NCI-H128 (cell line): ENCODE results near the gene ZFYVE28.
"Not testable (repeated sequence)": the region's sequence is repeated elsewhere in the genome, so short reads cannot be mapped to it uniquely, and the experiment has no call there.

Experiments used
- DNase-seq: peaks from one replicate; lab custom pipeline; 2025; ENCODE audit not compliant: unreplicated experiment; lab: John Stamatoyannopoulos, UW

Gene ZFYVE28

DNA sequence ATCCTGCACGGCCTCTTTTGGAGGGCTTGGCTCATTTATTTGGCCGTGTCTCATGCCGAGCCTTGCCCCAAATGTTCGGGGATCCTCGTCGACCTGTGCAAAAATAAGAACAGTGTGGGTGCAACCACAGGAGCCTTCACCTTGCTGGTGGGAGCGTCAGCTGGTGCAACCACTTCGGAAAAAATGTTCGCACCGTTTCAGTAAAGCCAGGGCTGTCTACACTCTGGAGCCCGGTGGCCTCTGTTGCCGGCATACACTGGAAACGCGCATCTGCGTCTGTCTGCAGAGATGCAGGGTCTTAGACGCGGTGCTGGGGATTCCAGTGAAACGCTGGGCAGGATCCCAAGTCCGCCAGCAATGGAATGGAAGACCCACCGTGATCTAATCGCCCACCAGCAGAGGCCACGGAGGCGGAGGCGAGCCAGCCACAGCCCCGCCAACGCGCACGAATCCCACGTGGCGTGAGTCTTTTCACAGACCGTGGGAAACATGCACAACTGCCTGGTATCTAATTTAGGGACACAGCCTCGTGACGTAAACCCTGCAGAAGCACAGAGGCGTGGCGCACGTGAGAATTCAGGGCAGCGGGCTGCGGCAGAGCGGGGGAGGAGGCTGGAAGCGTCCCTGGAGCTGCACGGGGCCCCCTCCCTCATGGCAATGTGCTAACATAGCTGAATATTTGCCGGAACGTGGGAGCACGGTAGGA lies 142.7 kb downstream of the ZFYVE28 start:
- DNase-seq, result no peak

DNA sequence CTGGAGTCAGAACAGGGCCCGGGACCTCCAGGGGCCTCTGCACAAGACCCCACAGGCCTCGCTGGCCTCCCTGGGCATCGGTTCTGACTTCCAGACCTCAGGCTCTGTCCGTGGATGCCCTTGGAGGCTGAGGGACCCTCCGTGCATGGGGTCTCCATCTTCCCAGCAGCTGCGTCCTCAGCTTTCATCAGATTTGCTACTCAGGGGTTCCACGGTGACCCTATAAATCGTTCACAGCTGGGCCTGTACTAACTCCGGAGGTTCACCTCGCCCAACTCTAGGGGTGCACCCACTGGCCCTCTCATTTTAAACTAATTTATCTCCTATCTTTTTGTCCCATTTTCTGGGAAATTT lies 143.4 kb downstream of the ZFYVE28 start:
- DNase-seq, result not testable (repeated sequence)

DNA sequence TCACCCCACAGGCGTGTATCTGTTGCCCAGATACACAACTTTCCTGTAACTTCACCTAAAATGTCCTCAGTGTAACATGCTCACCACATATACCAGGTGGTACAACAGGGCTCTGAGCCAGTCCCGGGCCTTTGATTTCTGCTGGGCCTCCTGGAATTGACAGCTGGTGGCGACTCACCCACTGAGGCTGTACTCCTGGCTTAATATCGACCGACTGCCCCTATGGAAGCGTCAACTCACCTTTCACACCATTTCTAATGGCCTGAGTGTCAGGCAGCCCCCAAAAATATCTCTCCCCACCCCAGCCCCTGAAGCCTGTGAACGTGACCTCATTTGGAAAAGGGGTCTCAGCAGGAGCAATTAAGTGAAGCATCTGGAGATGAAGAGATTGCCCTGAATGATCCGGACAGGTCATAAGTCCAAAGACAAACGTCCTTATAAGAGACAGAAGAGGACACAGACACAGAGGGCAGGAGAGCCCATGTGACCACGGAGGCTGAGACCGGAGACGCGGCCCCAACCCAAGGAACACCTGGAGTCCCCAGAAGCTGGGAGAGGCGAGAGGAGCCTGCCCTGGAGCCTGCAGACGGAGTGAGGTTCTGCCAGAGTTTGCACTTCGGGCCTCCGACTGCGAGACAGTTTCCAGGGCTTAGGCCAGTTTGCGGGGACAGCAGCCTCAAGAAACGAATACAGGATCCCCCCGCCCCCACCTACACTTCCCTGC lies 144.0 kb downstream of the ZFYVE28 start:
- DNase-seq, result no peak

DNA sequence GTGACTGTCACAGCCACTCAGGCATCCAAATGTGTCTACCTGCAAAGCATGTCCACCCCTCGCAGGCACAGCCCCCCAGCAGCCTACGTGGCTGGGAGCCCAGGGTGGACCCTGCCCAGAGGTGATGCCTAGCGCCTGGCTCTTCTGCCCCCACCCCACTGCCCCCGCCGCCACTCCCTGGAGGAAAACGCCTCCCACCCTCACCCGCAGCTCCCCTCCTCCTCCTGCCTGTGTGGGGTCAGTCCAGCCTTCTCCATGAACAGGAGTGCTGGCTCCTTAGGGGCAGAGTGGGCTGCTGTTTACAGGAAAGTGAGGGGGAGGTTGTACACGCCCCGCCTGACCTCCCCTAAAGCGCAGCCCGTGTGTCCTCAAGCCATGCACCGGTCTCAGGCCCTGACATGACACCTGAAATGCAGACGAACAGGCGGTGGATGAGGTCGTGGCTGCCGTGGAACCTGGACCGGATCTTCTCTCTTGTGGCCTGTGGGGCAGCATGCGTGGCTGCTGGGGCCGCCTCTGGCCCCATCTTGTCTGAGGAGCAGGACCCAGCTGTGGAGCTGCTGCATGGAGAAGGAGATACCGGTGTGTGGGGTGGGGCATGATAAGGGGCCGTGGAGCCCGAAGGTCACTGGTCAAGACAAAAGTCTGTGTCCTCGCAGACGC lies 144.7 kb downstream of the ZFYVE28 start:
- no peak for DNase-seq

DNA sequence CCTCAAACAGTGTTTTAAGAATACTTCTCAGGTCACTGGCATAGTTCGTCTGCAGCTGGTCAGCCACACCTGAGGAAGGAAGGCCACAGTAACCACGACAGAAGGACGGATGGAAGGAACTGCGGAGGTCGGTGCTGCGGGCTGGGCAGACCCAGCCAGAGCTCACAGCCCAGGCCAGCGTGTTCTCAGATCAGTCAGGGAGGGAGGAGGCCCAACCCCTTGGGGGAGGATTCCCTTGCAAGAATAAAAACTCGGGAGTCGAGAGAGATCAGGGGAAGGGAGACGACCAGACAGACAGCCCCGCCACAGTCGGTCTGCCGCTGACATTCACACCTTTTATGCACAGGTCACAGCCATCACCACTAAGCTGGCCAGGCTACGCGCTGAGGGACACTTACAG lies 145.2 kb downstream of the ZFYVE28 start:
- no peak for DNase-seq

DNA sequence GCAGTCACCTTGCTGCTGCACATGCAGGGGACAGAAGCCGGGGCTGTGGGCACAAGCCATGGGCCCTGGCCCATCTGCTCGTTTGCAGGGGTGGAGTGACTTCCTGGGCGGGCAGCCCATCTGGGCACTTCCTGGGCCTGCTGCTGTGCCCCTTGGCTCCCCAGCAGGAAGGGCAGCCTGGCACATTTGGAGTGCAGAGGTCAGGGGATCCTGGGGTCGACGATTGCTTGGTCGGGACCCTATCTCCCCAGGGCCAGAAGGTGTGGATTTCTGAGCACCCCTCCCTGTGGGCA lies 145.7 kb downstream of the ZFYVE28 start:
- DNase-seq, result no peak

DNA sequence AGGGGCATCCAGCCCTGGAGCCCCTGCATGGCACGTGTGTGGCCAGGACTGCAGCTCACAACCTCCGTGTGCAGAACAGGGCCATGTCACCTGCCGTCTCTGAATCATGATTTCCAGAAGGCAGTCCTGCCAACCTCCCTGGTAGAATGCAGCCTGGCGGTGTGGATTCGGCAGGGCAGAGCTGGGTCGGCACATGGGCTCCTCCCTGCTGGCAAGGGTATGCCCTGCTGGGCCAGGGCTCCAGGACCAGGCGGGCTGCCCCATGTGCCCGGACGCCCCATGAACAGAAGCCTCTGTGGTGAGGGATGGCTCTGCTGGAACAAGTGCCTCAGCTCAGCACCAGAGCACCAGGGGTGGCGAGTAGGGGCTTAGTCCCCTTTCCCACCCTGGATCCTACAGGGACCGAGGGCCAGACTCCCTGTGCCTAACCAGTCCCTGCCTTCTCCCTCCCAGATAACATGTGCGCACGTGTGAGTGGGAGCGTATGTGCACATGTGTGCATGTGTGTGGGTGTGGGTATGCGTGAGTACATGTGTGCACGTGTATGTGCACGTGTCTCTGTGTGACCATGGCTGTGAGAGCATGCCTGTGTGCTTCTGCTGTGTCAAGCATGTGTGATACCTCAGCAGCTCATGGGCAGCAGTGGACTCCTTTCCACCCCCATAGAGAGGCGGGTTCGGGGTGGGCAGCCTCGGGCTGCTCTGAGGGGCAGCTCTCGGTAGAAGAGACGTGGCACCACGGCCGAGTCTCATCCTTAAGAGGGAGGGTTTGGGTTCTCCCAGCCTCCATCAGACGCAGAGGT lies 146.2 kb downstream of the ZFYVE28 start:
- no peak for DNase-seq

DNA sequence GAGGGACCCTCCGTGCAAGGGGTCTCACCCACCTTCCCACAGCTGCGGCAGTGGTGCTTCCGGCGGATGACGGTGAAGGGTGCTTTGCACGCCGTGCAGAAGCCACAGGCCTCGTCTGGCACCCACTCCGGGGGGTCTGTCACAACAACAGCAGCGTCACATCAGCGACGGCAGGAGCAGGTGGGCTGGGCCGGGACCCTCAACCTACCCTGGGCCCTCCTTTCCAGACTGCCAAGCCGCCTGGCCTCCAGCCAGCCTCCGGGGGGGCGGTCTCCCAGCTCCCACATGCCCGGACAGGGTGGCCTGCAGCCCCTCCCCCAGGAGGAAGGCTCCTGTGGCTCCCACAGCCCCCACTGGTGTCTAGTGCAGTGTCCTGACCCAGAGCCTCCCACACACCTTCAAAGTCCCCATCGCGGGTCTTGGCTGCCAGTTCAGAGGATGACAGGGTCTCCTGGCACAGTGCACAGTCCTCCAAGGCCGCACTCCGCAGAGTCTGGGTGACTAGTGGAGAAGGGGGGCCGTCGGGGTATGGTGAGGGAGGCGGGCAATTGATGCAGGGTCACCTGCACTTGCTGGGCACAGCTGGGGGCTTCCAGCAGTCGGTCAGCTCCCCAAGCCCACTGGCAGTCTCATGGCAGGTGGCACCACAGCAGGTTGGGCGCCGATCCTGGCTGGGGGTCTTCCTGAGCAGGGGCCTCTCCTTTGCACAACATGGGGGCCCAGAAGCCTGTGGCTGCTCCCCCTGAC lies 147.0 kb downstream of the ZFYVE28 start:
- no peak for DNase-seq

DNA sequence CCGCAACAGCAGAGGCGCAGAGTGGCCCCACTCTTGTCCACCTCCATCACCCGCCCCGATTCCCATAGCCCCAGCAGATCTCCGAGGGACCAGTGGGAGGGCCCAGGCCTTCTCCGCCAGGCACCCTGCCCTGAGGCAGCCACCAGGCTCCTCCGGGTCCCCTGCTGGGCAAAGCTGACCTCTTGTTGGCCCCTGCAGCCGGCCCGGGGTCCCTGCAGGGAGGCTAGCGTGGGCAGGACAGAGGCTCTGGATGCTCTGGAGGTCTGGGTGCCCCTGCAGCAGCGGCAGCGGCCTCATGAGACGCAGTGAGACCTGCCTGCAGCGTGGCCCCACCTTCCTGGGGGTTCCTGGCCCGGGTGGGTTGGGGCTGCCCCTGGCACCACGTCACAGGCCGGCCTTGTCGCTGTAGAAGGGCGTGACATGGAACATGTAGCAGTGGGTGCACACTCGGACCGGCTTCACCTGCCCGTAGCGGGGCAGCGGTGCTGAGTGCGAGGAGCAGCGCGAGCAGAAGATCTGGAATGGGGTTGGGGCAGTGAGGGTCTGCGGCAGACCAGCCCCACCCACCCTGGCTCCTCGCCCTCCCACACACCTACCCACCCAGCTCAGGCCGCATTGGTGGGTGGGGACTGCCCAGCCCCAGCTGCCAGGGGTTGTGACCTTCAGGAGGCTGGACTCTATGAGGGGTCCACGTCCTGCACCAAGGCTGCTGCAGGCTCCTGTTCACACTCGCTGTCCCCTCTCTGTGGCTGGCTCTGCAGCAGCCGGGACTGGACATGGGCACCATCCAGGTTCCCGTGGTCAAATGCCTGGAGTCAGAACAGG lies 147.9 kb downstream of the ZFYVE28 start:
- no peak for DNase-seq

DNA sequence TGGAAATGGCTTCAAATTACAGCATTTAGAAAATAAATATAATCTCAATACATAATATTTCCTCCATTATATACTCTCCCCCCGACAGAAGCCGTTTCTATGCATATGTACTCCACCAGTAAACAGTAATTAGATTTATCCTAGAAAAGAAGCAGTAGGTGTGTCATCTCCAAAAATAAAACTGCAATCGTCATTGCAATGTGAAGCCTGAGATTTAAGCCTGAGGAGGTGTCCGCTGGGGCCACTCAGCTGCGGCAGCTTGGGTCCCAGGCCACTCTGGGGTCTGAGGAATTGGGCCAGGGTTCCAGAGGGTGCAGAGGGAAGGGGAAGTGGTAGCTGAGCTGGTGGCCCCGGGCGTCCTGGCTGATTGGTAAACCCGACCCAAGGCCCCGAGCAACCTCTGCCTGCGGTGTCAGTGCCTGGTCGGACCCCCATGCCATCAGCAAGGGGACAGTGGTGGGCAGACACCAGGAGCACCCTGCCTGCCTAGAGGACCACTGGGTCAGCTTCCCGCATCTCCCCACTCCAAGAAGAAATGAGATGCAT lies 148.8 kb downstream of the ZFYVE28 start:
- DNase-seq, result no peak

DNA sequence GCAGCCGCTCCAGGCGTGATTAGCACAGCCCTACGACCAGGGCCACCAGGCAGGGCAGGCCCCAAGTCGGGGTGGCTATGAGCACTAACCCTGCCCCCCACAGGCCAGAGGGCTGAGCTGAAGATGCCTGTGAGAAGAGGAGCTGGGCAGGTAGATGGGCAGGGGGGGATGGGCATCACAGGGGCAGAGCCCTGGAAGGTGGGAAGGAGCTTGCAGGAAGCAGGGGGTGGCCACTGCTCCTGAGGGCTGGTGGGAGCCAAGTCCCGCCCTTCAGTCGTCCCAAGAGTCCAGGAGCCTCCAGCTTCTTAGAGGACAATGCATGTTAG lies 149.3 kb downstream of the ZFYVE28 start:
- no peak for DNase-seq

DNA sequence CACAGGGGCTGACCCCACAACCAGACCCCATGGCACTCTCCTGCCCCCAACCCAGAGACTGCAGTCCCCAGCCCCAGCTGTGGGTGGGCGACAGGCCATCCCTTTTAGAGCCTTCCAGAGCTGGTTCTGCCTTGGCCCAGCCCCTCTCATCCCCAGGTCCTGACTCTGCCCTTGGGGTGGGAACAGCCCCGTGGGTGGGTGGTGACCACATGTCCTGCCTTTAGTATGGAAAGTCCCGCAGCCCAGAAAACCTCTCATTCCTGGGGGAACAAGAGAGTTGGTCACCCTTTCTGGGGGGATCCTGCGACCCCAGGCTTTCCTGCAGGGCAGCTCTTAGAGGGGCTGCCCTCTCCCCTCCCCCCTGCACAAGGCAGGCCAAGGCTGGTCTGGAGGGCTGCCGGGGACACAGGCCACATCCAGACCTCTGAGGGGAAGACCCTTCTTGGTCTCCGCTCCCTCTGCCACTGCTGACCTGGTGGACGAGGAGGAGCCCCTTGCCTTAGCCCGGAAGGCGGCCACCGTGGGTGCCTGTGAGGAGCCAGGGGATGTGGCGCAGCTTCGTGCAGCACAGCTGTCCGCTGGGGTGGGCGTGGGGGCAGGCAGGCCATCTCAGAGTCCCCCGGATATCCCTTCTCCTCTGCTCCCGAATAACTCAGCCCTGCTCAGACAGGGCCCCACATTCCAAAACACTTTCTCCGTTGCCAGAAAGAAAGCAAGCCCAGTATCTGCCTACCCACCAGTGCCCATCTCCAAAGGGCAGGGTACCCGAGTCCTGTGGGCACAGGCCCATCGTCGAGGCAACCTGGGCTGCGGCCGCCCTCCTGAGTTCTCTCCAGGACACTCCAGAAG lies 149.9 kb downstream of the ZFYVE28 start:
- DNase-seq, result no peak

DNA sequence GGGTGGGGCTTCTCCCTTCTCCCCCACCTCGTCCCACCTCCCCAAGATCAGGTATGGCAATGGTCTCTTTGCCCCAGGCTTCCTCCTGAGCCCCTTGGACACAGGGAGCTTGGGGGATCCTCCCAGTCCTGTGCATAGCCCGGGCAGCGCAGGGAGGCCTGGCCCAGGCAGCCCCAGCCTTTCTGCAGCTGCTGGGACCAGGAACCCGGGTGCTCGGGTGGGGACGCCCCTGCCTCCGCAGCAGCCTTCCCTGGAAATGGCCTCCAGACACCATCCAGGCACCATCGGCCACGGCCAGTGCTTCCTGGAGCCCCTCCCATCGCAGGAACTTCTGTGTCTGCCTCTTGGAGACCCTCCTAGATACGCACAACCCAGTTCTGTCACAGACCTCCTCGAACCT lies 150.6 kb downstream of the ZFYVE28 start:
- DNase-seq, result no peak

DNA sequence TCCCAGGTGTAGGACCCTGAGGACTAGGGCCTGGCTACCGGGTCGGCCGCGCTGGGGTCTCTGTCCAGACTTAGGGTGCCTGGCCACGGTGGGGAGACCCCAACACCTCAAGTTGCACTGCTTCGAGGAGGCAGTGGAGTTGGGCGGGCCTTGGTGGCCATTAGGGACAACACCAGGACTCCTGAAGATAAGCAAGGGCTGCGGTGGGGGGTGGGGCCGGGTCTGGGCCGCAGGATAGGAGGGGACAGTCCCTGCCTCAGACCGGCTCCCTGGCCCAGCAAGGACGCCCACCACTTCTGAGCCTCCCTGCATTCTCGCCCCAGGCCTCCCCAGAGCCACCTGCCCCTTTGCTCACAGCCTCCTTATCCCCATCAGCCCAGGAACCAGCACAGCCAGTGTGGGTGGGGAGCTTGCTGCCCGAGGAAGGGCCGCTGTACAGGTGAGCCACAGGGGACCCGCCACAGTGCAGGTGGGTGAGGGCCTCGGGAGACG lies 151.1 kb downstream of the ZFYVE28 start:
- DNase-seq, result no peak

DNA sequence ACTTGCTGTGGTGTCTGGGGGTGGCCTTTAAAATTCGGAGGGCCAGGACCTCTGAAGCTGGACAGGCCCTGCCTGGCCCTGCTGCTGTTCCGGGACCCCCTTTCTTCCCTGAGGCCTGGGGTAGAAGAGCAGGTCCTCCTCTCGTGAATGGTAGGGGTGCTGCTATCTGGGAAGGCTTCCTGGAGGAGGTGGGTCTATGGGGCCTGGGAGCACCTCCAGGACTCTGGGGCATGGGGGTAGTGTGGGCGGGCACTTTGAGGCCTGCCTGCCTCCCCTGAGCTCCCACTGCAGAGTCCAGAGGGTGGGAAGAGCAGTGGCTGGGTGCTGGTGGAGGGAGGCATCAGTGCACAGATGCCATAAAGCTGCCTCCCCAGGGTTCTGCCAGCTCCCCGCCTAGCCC lies 151.6 kb downstream of the ZFYVE28 start:
- no peak for DNase-seq

DNA sequence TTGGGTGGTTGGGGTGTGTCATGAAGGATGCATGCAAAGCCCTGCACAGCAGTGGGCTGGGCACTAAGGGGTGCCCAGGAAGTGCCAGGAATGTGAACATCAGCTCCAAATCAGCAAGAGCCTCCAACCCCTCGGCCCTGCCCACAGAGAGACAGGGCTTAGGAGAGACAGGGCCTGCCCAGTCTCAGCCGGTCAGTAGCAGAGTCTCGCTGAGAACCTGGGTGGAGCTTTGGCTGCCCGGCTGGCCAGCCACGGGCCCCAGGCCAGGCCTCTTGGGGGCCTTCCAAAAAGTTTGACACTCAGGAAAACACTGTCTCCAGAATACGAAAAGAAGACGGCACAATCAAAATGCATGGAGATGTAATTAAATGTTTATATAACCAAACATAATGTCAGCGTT lies 152.3 kb downstream of the ZFYVE28 start:
- no peak for DNase-seq

DNA sequence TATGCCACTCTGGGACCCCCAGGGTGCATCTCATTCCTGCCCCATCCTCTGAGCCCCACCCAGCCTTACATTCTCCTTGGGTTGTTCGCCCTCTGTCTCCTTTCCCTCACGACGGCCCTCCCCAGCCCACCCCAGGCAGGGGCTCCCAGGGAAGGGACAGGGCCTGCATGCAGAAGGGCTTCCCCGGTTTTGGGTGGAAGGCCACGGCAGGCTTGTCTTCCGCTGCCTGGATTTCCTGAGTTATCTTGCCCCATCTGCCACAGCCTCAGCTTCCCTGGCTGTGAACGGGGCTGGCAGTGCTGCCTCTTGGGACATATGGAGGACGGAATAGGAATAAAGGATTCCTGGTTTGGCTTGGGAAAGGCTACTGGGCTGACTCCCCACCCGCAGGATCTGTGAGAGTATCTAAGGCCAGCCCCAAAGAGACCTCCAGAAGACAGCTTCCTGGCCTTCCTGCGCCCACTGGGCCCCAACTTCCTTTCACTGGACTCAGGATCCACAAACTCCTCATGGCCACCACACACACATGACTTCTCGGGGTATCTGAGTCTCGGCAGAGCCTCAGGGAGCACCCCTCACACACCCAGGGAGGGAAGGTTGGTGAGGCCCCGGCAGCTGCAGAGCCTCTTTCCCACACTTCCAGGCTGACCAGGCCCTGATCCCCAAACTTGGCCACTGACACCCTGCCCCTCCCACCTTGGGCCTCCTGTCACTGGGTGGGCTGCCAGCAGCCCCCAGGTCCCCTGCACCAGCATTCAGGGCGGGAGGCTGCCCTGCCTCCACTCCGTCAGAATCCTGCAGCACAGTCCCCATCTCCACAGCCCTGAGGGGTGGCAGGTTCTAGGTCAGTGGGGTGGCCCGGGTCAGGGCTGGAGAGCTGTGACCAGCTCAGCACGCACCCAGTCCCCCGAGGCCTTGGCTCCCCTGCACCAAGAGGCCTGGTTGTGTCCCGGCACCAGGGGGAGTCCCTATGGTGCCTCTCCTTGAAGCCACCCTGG lies 153.0 kb downstream of the ZFYVE28 start:
- DNase-seq, result no peak
